GM21619 (cell line): Measurements from ENCODE around the gene NCEH1.
"Not testable (repeated sequence)": the region's sequence is repeated elsewhere in the genome, so short reads cannot be mapped to it uniquely, and the experiment has no call there.

Experiments used
- ATAC-seq: cut with Tn5 transposase; IDR thresholded peaks from one replicate; pipeline ENCODE4 v1.9.1; 2021; ENCODE audit not compliant: unreplicated experiment

The NCEH1 gene

GRCh38 chr3:172710664-172711453 is at the start of gene NCEH1:
TSS of gene NCEH1 (minus strand) at chr3:172711067. CDS start at chr3:172710984, 83 bp downstream.
- ATAC-seq = peak; percentile 100

GRCh38 chr3:172760416-172760815 is 49.5 kb upstream of the NCEH1 start:
- ATAC-seq = not testable (repeated sequence)

- ATAC-seq = no peak
Measured at GRCh38 chr3:172753125-172753524, 42.3 kb upstream of the NCEH1 start.

- ATAC-seq = no peak
Measured at GRCh38 chr3:172752651-172753050, 41.8 kb upstream of the NCEH1 start.

- ATAC-seq = peak; percentile 8
Measured at GRCh38 chr3:172751175-172751704, 40.4 kb upstream of the NCEH1 start.

- peak; percentile 97 for ATAC-seq
Measured at GRCh38 chr3:172750368-172751174, 39.7 kb upstream of the NCEH1 start, which contains the start of gene ECT2. TSS of gene ECT2 (plus strand) at chr3:172750726. CDS start at chr3:172754531, 3,805 bp downstream.

- ATAC-seq = no peak
Measured at GRCh38 chr3:172750069-172750367, 39.2 kb upstream of the NCEH1 start.

- ATAC-seq = no peak
Measured at GRCh38 chr3:172749230-172749965, 38.5 kb upstream of the NCEH1 start.

GRCh38 chr3:172746475-172746874 is 35.6 kb upstream of the NCEH1 start:
- no peak for ATAC-seq

- ATAC-seq = no peak
Measured at GRCh38 chr3:172739462-172739861, 28.6 kb upstream of the NCEH1 start.

- ATAC-seq = no peak
Measured at GRCh38 chr3:172735014-172735413, 24.1 kb upstream of the NCEH1 start.

GRCh38 chr3:172726380-172726779 is 15.5 kb upstream of the NCEH1 start:
- no peak for ATAC-seq

GRCh38 chr3:172722536-172723040 is 11.7 kb upstream of the NCEH1 start:
- ATAC-seq = not testable (repeated sequence)

- no peak for ATAC-seq
Measured at GRCh38 chr3:172717493-172718088, 6.7 kb upstream of the NCEH1 start.

GRCh38 chr3:172716476-172716875 is 5.6 kb upstream of the NCEH1 start:
- ATAC-seq = no peak

- ATAC-seq = no peak
Measured at GRCh38 chr3:172713316-172713715, 2.4 kb upstream of the NCEH1 start.

GRCh38 chr3:172711454-172711795 is 558 bp upstream of the NCEH1 start:
- ATAC-seq = peak; percentile 0

GRCh38 chr3:172709774-172710663 is 848 bp downstream of the NCEH1 start:
- ATAC-seq = no peak

- no peak for ATAC-seq
Measured at GRCh38 chr3:172708921-172709773, 1.7 kb downstream of the NCEH1 start.
